Hepatic stellate cell (primary cell): ENCODE measurements around the gene WNT3A.
"Not testable (repeated sequence)": the region's sequence is repeated elsewhere in the genome, so short reads cannot be mapped to it uniquely, and the experiment has no call there.

ENCODE experiments used
- DNase-seq: peaks from one replicate; pipeline ENCODE4 v3.0.0; 2011; ENCODE audit warnings: low spot score

WNT3A gene, protein sequence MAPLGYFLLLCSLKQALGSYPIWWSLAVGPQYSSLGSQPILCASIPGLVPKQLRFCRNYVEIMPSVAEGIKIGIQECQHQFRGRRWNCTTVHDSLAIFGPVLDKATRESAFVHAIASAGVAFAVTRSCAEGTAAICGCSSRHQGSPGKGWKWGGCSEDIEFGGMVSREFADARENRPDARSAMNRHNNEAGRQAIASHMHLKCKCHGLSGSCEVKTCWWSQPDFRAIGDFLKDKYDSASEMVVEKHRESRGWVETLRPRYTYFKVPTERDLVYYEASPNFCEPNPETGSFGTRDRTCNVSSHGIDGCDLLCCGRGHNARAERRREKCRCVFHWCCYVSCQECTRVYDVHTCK

DNA sequence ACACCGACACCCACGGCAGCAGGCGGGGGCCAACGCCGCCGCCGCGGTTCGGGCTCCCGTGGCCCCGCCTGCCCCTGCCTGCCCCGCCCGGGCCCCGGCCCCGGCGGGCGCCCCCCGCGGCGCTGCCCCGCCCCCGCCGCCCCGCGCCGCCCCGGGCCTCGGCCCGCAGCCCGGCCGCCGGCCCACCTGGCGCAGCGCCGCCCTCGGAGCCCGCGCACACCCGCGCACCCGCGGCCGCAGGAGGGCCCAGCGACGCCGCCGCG, at the start of gene WNT3A:
Gene WNT3A (plus strand): TSS at position 213 of the 263 bp plus-strand sequence. CDS start 131 bp downstream, outside the sequence.
- DNase-seq: no peak

DNA sequence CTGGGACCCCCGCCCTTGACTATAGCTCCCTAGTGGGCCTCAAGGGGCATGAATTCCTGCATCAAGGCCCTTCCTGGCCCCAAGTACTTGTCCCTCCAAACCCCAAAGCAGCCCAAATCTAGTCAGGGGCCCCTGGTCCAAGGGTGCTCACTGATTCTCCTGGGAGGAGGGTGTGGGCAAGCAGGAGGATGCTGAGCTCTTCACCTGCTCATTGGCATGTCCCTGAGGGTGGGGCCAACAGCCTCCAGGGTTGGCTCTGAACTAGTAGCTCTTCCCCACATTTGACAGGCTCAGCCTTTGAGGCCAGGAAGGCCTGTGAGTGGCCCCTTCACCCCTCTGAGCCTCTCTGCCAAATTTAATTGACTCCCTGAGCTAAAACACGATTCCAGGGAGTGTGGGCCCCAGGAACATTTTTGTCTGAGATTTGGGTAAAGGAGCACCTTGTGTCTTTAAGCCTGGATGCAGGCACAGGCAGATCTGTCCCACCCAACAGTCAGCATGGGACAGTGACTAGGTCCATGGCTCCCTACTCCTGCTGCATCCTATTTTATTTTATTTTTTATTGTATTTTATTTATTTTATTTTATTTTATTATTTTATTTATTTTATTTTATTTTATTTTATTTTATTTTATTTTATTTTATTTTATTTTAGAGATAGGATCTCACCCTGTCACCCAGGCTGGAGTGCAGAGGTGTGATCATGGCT, 48.0 kb upstream of the WNT3A start:
- no peak for DNase-seq

DNA sequence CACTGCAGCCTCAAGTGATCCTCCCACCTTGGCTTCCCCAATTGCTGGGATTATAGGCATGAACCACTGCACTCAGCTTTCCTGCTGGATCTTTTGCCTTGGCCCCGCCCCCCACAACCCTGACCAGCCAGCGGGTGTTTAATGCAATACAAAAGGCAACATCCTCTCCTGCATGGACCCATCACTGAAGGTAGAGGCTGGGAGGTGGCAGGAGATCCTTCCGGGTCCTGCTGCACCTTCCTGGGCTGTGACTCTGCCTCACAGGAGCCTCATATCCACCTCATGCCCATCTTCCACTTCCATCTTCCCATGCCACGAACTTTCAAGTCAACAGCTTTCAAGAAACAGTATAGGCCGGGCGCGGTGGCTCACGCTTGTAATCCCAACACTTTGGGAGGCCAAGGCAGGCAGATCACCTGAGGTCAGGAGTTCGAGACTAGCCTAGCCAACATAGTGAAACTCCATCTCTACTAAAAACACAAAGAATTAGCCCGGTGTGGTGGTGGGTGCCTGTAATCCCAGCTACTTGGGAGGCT, 47.4 kb upstream of the WNT3A start:
- DNase-seq: no peak

DNA sequence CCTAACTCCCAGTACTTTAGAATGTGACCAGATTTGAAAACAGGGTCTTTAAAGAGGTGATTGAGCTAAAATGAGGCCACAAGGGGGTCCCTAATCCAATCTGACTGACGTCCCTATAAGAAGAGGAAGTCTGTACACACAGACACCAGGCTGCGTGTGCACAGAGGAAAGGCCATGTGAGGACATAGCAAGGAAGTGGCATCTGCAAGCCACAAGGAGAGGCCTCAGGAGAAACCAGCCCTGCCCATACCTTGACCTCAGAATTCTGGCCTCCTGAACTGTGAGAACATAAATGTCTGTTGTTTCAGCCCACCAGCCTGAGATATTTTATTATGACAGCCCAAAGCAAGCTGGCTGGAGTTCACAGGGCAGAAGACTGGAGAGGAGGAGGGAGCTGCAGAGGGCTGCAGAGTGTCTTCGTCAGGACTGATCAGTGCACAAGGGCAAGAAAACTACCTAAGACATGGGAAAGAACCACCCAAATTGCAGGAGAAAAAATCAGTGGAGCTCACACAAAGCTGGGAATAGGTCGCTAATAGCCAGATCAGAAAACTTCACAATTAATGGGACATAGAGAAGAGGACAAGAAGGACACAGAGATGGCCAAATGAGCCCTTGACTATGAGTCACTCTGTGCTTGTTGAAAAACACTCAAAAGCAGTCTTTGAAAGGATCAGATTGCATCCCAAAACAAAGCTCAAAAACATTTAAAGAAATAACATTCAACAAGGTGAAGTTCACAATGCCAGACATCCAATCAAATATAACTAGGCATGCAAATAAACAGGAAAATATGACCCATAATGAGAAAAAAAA, 44.9 kb upstream of the WNT3A start:
- DNase-seq: no peak

DNA sequence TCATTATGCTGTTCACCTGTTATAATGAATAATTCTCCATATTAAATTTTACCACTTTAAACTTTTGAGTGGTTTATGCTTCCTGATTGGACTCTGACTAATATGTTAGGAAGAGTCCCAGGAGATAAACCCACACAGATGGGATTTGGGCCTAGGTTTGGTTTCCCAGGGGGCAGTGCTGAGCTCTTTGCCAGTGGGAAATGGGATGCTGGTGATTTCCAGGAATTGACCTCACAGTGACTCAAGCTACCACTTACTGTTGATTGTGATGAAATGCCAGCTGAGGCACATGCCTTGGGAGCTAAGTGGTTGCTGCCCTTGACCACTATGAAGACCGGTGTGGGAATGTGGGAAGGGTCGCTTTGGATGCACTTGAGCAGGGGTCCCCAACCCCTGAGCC, 40.1 kb upstream of the WNT3A start:
- DNase-seq: not testable (repeated sequence)

DNA sequence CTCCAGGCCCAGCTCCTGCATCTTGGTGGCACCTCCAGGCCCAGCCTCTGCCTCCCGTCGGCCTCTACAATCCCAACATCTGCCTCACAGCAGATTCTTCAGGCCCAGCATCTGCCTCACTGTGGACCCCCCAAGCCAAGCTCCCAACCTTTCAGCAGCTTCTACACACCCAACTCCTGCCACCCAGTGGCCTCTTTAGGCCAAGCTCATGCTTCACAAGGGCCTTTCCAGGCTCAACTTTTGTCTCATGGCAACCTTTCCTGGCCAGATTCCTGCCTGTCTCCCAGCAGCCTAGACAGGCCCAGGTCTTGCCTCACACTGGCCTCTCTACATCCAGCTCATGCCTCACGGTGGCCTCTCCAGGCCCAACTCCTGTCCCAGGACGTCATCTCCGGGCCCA, 39.0 kb upstream of the WNT3A start:
- DNase-seq: not testable (repeated sequence)

DNA sequence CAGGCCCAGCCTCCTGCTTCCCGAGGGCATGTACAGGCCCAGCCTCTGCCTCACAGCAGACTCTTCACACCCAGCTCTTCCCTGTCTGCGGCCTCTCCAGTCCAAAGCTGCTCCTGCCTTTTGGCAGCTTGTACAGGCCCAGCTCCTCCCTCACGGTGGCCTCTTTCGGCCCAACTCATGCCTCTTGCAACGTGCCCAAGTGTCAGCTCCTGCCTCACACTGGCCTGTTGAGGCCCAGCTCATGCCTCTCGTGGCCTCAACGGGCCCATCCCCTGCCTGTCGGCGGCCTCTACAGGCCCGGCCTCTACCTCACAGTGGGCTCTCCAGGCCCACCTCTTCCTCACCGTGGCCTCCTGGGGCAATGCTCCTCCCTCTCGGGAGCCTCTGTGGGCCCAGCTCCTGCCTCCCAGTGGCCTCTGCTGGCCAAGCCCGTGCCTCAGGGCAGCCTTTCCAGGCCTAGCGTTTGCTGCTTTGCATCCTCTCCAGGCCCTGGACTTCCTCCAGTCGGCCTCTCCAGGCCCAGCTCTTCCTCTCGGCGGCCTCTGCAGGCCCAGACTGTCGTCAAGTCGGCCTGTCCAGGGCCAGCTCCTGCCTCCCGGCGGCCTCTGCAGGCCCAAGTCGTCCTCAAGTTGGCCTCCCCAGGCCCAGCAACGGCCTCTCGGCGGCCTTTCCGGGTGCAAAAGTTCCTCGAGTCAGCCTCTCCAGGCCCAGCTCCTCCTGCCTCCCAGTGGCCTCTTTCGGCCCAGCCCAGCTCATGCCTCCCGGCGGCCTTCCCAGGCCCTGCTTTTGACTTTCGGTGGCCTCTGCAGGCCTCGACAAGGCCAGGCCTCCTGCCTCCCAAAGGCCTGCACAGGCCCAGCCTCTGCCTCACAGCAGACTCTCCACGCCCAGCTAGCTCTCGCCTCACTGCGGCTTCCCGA, 36.5 kb upstream of the WNT3A start:
- DNase-seq: not testable (repeated sequence)

DNA sequence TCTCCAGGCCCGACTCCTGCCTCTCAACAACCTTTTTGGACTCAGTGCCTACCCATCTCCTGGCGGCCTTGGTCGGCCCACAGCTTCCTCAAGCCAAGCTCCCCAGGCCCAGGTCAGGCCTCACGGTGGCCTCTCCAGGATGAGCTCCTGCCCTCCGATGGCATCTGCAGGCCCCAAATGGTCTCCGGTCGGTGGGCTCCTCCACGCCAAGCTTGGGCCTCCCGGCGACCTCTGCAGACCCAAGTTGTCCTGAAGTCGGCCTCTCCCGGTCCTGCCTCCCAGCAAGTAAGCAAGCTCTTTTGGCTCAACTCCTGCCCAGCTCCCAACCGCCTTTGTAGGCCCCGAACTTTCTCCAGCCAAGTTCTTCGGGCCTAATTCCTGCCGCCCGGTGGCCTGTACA, 35.6 kb upstream of the WNT3A start:
- not testable (repeated sequence) for DNase-seq

DNA sequence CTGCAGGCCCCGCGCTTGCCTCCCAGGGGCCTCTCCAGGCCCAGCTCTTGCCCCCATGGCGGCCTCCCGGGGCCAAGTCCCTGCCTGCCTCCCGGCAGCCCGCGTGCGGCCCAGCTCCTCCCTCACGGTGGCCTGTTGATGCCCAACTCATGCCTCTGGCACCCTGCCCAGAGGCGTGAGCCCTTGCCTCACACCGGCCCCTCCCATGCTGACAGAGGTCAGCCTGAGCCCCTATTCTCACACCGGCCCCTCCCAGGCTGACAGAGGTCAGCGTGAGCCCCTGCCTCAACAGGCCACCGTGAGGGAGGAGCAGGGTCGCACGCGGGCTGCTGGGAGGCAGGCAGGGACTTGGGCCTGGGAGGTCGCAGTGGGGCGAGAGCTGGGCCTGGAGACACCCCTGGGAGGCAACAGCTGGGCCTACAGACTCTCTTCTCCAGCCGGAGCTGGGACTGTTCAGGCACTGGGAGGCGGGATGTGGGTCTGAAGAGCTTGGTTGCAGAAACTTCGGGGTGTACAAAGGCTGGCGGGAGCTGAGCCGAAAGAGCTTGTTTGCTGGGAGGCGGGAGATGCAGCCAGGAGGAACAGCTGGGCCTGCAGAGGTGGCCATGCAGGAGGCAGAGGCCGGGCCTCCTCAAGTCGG, 35.0 kb upstream of the WNT3A start:
- DNase-seq: not testable (repeated sequence)

DNA sequence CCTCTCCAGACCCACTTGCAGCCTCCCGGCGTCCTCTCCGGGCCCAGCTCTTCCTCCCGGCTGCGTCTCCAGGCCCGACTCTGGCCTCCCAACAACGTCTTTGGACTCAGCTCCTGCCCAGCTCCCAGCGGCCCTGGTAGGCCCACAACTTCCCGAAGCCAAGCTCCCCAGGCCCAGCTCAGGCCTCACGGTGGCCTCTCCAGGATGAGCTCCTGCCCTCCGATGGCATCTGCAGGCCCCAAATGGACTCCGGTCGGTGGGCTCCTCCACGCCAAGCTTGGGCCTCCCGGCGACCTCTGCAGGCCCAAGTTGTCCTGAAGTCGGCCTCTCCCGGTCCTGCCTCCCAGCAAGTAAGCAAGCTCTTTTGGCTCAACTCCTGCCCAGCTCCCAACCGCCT, 34.5 kb upstream of the WNT3A start:
- not testable (repeated sequence) for DNase-seq

DNA sequence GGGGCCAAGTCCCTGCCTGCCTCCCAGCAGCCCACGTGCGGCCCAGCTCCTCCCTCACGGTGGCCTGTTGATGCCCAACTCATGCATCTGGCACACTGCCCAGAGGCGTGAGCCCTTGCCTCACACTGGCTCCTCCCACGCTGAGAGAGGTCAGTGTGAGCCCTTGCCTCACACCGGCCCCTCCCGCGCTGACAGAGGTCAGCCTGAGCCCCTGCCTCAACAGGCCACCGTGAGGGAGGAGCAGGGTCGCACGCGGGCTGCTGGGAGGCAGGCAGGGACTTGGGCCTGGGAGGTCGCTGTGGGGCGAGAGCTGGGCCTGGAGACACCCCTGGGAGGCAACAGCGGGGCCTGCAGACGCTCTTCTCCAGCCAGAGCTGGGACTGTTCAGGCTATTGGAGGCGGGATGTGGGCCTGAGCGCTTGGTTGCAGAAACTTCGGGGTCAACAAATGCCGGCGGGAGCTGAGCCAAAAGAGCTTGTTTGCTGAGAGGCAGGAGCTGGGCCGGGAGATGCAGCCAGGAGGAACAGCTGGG, 33.9 kb upstream of the WNT3A start:
- not testable (repeated sequence) for DNase-seq

DNA sequence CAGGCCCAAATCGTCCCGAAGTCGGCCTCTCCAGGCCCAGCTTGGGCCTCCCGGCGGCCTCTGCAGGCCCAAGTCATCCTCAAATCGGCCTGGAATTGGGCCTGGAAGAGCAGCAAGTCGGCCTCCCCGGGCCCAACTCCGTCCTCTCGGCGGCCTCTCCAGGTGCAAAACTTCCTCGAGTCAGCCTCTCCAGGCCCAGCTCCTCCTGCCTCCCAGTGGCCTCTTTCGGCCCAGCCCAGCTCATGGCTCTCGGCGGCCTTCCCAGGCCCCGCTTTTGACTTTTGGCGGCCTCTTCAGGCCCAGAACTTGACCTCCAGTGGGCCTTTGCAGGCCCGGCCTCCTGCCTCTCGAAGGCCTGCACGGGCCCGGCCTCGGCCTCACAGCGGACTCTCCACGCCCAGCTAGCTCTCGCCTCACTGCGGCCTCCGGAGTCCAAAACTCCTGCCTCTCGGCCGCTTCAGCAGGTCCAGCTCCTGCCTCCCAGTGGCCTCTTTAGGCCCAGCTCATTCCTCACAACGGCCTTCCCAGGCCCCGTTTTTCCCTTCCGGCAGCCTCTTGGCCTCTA, 33.0 kb upstream of the WNT3A start:
- DNase-seq: not testable (repeated sequence)

DNA sequence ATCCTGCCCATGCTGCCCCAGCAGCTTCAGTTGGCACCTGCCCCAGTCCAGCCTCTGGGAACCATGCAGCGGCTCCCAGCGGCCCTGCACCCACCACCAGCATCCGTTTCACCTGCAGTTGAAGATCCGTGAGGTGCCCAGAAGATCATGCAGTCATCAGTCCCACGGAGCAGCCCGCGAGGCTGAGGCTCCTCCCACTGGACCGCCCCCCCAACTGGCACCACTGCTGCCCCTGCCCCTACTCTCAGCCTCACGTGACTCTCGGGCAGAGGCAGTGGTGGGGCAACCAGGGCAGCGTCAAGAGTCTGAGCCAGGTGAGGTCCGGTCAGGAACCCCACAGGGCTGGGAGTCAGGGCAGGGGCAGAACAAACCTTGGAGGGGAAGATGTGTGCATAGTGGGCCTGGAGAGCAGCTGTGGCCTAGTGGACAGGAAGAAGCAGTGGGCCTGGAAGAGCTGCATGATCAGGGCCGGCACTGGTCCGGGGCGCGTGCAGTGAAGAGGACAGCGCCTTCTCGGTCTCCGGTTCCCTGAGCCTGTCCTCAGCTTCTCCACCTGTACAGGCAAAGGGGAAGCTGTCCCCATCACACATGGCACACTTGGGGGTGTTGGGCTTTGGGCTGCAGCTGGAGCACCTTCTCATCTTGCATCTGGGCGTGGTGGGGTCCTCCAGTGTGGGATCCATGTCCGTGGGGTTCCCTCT, 31.1 kb upstream of the WNT3A start:
- not testable (repeated sequence) for DNase-seq

DNA sequence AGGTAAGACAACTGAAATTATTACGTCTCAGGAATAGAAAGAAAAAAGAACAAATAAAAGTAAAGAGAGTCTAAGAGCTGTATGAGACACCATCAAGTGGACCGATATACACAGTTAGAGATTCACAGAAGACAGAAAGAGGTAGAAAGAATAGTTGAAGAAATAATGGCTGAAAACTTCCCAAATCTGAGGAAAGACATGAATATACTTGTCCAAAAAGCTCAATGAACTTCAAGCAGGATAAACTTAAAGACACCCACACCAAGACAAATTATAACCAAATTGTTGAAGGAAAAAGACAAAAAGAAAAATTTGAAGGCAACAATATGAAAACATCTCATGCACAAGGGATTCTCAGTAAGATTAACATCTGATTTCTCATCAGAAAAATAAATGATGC, 19.6 kb upstream of the WNT3A start:
- DNase-seq: no peak

DNA sequence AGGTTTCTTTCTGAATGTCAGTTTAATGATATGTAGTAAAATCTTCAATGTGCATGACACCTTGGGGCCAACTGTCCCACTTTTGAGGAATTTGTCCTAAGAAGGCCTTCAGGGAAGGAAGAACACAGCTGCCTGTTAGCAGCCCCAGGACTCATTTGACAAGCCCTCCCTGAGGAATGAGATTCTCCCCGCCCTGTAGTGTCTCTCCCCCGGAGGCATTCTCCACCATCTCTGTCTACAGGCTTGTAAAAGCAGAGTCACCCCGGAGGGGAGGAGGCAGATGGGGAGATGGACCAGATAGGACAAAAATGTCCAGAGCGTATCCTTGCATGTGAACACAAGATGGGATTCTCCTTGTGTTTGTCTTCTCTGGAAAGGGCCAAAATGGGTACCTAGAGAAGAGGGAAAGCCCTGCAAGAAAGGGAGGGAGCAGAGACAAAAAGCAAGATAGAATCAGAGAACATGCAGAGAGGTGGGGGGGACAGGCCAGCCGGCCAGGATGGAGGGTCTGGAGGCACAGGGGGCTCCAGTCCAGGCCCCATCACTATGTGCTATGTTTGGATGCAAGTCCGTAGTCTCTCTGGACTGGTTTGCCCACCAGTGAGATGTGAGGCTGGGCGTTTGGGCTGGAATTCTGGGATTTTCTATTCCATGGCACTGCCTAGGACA, 12.0 kb upstream of the WNT3A start:
- no peak for DNase-seq

DNA sequence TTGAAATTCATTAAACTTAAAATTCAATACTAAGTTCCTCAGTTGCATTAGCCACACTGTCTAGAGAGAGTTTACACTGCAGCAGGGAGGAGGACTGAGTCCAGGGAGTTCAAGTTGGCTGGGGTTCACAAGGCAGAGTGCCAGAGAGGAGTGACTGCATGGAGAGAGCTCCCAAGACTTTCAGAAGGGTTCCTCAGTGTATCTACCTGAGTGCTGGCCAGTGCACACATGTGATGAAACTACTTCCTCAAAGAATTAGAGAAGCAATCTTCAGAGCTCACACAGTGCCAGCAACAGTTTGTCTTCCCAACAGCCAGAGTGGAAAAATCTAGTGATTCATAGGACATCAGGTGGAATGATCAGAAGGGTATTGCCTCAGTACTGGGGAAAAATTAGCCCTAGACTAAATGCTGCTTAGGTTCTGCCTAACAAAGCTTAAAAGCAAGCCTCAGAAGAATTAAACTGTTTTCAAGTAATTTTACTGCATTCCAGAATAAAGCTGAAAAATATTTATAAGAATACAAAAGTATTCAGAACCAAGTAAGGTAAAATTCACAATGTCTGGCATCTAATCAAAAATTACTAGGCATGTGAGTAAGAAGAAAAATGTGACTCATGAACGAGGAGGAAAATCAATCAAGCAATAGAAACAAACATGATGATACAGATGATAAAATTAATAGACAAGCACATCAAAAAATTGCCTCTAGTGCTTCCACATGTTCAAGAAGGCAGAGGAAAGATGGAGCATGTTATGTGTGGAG, 10.4 kb upstream of the WNT3A start:
- DNase-seq: no peak

DNA sequence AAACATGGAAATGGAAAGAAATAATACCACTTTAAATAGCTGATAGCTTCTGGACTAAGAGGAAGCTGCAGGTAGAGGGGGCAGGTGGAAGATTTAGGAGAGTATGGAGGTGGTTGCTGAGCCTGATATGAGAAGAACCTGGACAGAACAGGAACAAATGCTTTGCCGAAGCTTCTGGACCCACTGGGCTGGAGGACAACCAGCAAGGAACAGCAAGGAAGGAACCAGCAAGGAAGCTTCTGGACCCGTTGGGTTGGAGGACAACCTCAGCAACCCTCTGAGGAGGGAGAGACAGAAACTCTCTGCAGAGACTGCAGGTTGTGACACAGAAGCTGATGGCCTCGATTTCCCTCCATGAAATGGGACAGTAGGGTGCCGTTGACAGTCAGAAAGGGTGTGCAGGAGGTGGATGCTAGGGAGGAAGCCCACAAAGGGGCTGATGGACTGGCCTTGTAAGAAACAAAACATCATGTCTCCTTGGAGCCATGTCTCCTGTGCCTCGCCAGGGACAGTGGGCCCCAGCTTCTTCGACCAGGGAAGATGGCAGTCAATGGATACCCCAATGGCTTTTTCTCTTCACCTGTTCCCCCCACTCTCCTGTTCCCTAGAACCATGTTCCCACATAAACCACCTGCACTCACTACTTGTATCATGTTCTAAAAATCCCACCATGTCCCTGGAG, 8.3 kb upstream of the WNT3A start:
- DNase-seq: no peak
